ENCODE data around the gene IP6K2.

GRCh38 chr3:48672522-48672921 lies 44.5 kb downstream of the IP6K2 start:
- TF ChIP-seq CTCF (IDR thresholded peaks at IDR 0.05) (no peak), POLR2A (IDR thresholded peaks at IDR 0.05) (no peak)
